K562 treated with DMSO at 1 percent for 12 hours (cell line): Measurements from ENCODE around the gene MUTYH. TPM values are rescaled to one million over a fixed set of nuclear protein-coding genes. Genes with fewer than 3 reads are reported as not detected.

Experiments used
- total RNA-seq: library from RNA; unstranded; fragments of 300-600 nt; gene quantifications from 2 replicates; pipeline ENCODE4 v1.2.3, GENCODE V29; 2022; ENCODE audit not compliant: insufficient read depth

MUTYH gene
- total RNA-seq: 23.1 and 32.2 TPM in 2 replicates

DNA sequence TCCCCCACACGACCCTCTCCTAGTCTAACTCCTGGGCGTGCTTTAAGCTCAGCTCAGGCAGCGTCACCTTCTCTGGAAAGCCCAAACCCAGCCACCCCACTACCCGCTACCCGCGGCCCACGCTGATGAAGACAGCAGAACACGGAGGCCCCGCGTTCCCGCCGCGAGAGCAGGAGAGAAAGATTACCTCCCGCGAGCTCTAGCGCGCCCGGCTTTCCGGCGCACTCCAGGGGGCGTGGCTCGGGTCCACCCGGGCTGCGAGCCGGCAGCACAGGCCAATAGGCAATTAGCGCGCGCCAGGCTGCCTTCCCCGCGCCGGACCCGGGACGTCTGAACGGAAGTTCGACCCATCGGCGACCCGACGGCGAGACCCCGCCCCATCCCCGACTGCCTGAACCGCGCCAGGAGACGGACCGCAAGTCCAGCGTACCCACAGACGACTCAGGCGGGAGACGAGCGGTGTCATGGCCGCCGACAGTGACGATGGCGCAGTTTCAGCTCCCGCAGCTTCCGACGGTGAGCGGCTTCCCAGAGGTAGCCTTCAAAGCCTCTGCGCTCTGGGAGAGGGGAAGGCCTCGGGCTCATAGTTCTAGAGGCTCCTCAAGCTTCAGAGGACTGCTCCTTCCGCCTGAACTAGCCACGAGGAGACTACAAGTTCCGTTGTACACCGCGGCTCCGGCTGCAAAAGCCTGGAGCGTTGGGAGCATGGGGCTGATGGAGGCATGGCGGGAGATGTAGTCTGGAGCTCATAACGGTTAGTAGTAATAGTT is at the start of gene MUTYH, which contains the start of gene TOE1:
Gene MUTYH (minus strand): TSS at position 652 of the 770 bp plus-strand sequence. CDS start 5,935 bp downstream, outside the sequence.
Gene TOE1 (plus strand): TSS at position 382 of the 770 bp plus-strand sequence. CDS start 83 bp downstream, at position 465.

DNA sequence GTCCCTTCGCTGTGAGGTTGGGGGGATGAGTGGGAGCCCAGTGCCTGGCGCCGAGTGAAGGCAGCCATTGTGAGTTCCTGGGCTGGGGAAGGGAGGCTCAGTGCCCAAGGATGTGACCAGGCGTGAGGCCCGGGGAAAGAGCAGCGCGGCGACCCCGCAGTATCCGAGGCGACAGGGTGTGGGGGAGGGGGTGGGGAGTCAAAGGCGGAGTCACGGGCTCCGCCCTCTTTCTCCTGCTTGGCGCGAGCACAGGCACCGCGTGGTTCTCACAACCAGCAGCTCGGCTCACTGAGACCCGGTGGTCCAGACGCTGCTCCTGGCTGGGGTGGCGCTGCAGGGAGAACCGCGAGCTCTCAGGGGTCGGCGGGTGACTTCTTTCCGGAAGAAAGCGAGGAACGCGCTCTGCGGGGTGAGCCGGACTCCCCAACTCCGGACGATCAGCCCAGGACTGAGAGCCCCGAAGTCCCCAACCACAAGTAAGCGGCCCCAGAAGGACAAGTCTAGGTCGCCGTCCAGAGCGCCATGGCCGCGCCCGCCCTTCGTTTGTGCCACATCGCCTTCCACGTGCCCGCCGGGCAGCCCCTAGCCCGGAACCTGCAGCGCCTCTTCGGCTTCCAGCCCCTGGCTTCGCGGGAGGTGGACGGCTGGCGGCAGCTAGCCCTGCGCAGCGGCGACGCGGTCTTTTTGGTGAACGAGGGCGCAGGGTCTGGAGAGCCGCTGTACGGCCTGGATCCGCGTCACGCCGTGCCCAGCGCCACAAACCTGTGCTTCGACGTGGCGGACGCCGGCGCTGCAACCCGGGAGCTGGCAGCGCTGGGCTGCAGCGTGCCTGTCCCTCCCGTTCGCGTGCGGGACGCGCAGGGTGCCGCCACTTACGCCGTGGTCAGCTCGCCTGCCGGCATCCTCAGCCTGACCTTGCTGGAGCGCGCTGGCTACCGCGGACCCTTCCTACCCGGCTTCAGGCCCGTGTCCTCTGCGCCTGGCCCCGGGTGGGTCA is 13.3 kb downstream of the MUTYH start, which contains the start of gene HPDL:
Gene HPDL (plus strand): TSS at position 269 of the 997 bp plus-strand sequence. CDS start 254 bp downstream, at position 523.

Other genes starting within 250 kb of the MUTYH start
- 0.64 and 0.95 TPM in 2 replicates for gene ZSWIM5, start 133.8 kb downstream of the MUTYH start, total RNA-seq
- not detected in 2 replicates for gene HPDL, start 13.5 kb downstream of the MUTYH start, total RNA-seq
- 12.2 and 15.7 TPM in 2 replicates for gene TOE1, start 270 bp downstream of the MUTYH start, total RNA-seq
- gene TESK2, start 150.7 kb upstream of the MUTYH start, total RNA-seq: 8.2 and 14.5 TPM in 2 replicates
- 5.7 and 9.9 TPM in 2 replicates for gene CCDC163, start 159.6 kb upstream of the MUTYH start, total RNA-seq
- 1.8 and 3.2 TPM in 2 replicates for gene MMACHC, start 159.9 kb upstream of the MUTYH start, total RNA-seq
- gene PRDX1, start 181.4 kb upstream of the MUTYH start, total RNA-seq: 681 and 841 TPM in 2 replicates
- 180 and 238 TPM in 2 replicates for gene AKR1A1, start 210.4 kb upstream of the MUTYH start, total RNA-seq
- gene NASP, start 243.6 kb upstream of the MUTYH start, total RNA-seq: 228 and 377 TPM in 2 replicates